ENCODE measurements around the gene SDF4.

- no peak for TF ChIP-seq EZH2 (IDR thresholded peaks at IDR 0.05; ENCODE audit: insufficient read depth, poor library complexity, severe bottlenecking)
- TF ChIP-seq EZH2phosphoT487 (IDR thresholded peaks at IDR 0.05; ENCODE audit: insufficient read depth, low read depth) = no peak
These were observed 8.5 kb downstream of the SDF4 start for GRCh38 chr1:1223321-1223720.

Data from GM23248 (cell line).